HG03457 (cell line): Measurements from ENCODE around the gene MVK.

ENCODE experiments used
- ATAC-seq: cut with Tn5 transposase; IDR thresholded peaks from one replicate; pipeline ENCODE4 v1.9.1; 2021; ENCODE audit warnings: moderate number of reproducible peaks; ENCODE audit not compliant: unreplicated experiment

Gene MVK

DNA sequence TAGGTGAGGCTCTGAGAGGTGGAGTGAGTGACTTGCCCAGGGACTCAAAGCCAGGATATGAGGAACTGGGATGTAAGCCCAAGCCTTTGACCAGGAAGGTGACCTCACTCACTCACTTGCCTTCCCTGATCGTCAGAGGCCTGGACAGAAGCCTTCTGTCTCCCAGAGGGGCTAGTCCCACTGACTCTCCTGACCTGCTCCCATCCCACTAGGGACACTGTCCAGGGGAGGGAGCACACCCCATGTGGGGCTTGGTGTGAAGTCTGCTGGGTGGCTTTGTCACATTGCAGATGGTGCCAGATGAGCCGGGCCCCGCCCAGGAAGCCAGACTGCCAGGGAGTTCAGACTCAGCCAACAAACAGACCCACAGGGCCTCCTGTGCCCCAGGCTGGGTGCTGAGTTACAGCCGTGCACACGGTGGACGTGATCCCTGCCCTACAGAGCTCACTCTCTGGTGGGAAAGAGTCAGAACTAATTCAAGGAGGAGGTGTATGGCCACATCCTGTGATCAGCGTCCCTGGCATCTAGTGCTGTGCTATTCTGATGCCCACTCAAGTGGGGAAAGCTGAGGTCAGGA, 28.6 kb upstream of the MVK start:
- ATAC-seq: no peak

DNA sequence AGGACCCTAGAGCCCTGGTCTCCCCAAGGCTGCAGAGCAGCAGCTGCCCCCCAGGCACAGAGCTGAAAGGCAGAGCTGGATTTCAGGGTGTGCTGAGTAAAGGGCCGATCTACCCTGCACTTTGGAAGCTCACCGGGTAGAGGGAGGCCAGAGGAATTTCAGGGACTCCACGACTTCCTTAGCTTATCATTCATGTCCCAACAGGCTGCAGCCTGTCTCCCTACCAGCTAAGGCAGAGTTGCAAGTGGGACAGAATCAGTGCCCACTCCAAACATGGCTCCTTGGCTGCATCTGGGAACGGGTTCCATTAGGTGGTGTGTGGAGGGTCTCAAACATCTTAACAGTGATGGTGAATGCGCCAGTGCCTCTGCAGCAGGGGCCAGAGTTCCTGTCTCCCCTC, 27.8 kb upstream of the MVK start:
- no peak for ATAC-seq

DNA sequence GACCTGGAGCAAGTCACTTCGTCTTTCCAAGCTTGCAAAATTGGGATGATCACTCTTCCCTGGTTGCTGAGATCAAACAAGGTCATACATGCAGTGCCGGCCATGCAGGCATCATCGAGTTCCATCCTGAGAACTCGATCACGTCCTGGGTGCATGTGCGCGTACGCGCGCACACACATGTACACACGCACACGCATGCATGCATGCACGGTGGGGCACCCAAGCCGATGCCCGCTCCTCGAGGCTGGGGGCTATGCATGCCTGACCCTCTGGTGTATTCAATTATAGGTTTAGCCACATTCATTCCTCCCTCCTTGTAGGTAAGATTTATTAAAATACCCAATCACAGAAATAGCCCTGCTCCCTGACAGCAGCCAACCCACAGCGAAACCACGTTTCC, 26.3 kb upstream of the MVK start:
- no peak for ATAC-seq

DNA sequence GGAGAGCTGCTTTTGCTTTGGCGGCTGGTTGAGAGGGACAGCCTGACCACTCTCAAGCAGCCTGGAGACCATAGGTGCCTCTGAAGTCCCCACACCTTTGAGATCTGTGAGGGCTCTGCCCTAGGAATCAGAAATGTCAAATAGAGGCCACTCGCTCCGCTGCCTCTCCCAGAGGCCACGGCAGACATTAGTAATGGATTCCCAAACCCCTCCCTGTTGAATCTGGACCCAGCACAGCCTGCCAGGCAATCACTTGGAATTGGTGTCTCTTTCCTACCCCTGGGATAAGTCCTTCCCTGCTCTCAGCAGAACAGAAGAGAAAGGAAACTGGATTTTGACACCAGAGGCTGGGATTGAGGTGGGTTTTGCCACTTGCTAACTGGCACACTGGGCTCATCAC, 25.3 kb upstream of the MVK start:
- no peak for ATAC-seq

DNA sequence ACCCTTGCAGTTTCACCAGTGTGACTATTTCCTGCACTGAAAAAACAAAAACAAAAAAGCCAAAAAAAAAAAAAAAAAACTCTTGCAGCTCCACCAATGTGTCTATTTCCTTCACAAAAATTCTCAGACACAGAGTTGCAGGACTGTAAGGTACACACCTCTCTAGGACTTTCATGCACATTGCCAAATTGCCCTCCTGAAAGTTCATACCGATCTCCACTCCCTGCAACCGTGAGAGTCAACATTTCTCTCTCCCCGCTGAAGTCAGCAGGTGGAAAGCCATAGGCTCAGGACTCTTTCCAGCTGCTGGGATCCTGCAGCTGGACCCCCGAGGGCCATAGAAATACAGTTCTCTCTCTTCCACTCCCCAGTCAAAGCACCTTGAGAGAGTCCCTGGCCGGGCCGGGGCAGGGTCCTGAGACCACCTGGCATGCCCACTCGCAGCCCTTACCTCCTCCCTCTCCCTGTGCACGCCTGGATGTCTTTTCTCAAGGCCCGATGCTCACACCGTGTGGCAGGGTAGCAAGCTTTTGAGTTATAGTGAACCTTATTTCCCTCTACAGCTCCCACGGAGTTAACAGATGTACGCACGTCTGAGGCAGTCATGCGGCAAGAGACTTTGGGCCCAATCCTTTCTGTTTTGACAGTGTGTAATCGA, 23.9 kb upstream of the MVK start:
- ATAC-seq: no peak

DNA sequence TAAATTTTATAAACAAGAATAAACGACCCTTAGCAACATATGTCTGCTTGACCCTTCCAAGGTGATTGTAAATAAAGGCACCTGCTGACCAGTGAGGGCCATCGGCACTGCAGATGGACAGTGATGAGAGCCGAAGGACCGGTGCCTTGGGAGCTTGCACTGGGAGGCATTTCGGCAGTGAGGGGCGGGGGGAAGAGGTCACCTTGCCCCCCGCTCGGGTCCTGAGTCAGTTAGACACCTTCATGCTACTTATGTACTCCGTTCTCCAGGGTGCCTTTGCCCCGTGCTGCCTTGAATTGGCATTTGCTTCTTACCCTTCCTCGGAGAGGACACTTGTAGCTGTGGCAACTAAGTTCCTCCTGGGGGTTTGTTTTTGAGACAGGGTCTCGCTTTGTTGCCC, 23.3 kb upstream of the MVK start:
- ATAC-seq: no peak

DNA sequence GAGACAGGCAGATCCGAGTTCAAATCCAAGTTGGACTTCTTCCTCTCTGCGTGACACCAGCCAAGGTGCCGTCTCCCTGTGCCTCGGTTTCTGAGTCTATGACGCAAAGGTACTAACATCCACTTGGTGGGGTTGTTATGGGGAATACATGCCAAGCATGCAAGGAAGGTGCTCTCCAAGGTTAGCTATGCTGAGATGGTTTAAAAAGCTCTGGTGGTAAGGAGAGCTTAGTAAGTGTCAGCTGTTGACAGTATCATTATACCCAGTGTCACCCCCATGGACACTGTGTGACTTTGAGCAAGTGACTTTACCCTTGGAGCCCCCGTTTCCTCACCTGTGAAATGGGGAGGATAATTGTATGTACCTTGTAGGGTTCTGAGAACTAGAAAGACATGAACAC, 22.5 kb upstream of the MVK start:
- ATAC-seq: no peak

DNA sequence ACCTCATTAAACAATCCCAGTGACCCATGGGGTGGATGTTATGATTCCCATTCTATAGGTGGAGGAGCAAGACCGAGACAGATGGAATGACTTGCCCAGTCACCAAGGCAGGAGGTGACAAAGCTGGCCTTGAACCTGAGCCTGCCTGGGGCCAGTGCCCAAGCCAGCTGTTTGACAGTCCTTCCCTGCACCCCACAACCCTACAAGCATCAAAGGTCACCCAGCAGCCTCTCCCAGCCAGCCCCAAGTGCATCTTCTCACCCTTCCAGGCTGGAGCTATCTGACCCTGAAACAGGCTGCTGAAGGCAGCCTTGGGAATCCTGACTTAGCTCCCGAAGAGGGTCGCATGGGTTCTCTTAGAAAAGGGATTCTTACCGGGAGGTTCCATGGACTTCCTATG, 20.6 kb upstream of the MVK start:
- no peak for ATAC-seq

DNA sequence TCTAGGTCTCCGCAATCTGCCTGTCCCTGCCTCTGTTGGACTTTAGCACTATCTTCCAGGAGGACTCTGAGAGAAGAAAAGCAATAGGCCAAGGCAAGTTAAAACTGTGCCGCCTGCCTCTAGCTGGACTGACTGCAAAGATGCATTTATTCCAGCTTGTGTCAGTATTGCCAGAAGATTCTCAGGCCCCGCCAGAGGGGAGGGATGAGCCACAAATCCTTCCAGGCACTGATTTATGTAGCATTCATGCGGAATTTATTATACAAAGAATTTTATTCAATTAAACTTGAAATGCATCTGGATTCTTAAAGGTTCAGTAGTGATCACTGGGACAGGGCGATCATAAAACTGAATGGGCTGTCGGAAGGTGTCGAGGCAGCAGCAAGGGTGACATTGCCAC, 20.1 kb upstream of the MVK start:
- ATAC-seq: no peak

DNA sequence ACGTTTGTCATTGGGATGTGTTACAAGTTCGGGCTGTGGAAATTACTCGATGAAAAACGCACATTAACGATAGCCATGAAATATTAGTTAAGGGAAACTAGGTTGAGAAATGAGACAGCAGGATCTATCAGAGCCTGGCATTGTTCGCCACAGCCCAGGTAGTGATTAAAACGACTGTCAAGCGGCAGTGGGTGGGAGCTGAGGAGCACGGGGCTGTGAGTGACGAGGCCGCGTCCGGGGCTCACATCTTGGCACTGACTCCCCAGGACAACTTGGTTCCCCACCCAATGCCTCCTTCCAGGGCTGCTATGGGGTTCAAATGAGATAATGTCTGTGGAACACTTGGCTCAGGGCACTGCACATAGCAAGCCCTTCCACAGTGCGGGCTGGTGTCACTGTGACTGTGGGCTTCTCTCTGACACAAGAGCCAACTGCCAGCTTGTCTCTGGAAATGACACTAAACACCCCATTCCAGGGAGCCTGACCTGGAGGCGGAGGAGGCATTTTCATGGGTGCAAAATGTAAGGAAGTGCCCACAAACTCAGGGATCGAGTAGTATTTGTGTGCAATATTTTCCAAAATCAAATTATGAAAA, 19.6 kb upstream of the MVK start:
- ATAC-seq: no peak

DNA sequence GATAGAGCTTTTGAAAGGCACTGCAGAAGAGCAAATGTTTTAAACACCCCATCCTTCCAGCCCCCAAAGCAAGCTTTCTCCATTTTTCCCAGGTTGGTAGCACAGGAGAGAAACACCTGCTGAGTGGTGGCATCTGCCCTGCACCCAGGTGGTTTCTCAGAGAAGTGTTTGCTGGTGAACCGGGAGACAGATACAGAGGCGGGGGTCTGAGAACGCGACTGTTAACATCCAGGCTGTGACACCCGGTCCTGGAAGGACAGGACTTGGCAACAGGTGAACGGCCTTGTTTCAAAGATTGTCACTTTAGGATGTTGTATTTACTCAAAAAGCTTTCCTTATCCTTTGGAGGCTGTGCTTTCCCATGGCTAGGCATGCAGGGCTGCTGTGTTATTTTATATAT, 18.8 kb upstream of the MVK start:
- no peak for ATAC-seq

DNA sequence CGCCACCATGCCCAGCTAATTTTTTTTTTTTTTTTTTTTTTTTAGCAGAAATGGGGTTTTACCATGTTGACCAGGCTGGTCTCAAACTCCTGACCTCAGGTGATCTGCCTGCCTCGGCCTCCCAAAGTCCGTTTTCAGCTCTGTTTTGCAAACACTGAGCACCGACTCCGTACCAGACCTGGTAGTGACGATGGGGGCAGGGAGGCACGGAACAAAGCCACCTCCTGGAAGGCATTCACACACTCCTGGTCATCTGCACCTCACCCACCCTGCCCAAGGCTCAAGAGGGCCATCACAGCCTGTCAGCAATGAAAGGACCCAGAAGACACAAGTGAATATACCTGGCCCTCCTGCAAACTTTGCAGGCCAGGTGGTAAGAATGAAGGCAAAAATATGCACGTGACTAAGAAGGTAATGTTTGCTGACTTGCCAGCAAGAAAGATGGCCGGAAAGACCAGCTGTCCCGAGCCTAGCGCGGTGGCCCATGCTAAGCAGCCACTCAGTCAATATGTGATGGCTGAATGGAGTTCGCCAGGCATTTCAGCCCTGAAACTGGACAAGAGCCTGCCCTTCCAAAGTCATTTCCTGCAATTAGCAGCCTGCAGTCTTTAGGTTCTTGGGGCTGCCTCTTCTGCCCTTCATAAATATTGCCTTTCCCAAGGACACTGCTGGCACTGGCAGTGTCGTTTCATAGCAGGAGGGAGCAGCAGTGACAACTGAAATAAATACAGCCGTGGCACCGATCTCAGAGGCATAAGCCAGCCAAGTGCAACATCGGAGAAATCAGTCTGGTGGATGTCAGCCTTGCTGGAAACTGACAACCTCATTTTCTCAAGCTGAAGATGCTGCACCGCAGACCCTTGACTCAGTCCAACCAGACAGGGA, 17.9 kb upstream of the MVK start:
- ATAC-seq: no peak

DNA sequence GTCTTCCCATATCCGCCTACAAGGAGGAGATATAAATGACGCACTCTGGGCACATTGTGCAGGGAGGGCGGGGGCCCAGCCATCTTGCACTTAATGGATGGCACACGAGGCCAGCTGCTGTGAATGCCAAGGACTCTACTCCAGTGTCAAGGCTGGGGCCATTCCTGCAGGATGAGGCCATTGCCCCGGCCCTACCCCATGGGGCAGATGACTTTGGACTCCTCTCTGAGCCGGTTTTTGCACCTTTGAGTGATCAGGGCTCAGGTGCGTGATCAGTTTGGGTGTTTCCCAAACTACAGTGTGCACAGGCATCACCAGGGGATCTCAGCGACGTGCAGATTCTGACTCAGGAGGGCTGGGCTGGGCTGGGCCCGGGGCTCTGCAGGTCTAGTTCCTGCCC, 16.4 kb upstream of the MVK start:
- no peak for ATAC-seq

DNA sequence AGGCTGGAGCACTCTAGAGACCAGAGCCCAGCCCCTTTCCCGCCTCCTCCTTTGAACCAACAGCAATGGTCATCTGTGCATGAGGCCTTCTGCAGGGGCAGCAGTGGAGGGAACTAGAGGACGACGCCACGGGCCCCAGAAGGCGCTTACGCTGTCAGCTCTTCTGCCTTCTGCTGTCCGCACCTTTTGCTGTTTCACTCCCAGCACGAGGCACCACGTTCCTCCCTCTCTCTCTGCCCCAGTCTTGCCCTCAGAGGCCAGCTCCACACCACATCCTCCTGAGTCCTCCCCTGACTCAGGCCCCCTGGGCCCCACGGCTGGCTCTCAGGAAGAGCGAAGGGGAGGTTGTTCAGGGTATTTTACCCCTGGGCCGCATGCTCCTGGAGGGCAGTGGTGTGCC, 15.8 kb upstream of the MVK start:
- ATAC-seq: no peak

DNA sequence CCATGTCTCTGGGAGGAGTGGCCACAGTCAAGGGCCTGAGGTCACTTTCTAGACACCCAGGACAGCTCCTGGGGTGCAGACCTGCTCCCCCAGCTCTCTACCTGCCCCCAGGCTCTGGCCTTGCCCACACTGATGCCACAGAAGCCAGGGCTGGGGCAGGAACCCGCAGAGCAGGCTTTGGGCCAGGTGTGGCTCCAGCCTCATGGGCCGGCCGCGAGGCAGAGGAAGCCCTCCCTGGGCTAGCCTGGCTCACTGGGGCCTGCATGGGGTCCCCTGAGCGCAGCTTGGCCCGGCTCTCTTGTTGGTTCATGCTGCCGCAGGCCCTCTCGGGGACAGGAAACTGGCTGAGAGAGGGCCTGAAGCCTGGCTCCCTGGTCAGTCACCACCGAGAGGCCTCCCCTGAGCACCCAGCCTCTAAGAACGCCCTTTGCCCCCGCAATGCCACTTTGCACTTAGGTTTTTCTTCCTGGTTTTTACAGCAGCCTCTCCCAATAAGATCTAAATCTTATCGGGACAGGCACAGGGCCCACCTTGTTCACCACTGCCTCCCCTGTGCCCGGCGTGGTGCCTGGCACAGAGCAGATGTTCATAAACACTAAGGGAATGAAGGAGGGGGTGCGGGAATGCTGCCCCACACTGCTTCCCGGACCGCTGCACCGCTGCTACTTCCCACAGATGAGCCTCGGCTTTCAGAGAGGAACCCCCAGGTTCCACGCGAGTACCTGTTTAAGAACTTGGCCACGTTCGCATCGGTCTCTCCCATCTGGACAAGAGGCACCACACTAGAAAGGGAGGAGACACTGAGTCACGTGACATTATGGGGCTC, 15.0 kb upstream of the MVK start:
- ATAC-seq: no peak

DNA sequence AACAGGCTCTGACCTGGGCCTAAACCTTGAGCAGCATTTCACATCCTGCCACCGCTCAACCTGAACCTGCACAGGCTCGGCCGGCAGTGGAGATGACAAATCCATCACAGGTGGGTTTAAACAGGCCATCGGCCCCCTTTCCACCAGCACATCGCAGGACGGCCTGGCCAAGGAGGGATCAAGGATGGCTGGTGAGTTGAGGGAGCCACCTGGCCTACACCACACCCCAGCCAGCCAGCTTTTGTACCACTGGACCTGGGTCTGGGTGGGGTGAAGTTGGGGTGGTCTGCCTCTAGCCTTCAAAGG, 14.4 kb upstream of the MVK start:
- ATAC-seq: no peak

DNA sequence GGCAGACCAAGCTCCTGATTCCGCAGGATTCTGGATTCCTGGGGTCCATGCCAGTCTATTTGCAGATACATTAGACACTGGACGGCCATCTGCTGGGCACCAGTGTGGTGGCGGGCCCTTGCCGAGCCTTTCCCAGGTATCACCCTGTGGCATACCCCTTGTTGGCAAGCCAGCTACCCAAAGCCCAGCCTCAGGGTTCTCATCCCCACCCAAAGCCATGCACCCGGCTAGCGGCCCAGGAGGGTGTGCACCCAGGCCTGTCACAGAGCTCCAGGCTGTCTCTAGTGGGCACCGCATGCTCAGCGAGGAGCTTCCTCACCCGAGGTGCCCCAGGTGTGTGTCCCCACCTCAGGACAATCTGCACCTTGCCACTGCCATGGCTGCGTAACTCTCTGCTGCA, 14.0 kb upstream of the MVK start:
- ATAC-seq: no peak

DNA sequence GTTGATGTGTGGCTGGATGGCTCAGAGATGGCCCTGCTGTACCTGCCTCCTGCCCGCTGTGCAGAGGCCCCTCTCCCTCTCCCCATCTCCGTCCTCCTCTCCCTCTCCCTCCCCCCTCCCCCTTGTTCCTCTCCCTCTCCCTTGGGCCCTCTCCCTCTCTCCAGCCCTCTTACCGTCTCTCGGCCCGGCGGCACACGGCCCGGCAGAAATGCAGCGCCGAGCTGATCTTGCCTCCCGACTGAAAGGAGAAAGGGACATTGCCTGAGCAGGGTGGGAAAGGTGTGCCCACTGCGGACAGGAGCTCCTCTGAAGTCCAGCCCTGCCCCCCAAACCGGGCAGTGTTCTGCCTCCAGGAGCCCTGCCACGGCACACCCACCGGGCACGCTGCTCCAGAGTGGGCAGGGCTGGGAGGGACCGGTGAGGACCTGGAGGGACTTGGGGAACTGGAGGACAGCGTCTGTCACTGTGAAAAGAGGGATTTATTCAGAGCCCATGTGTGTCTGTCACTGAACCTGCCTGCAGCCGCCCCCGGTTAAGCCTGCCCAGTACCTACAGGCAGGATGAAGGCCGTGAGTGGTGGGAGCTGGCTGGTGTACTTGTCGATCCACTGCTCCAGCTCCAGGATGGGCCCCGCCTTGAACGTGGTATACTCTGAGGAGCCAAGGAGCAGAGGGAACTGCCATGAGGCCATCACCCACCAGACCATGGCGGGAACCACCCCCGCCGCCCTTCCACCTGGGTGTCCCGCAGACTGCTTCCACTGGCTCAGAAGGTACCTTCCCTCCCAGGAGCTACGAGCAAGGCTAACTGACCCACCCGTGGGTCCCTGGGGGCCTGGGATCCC, 12.5 kb upstream of the MVK start:
- ATAC-seq: no peak

DNA sequence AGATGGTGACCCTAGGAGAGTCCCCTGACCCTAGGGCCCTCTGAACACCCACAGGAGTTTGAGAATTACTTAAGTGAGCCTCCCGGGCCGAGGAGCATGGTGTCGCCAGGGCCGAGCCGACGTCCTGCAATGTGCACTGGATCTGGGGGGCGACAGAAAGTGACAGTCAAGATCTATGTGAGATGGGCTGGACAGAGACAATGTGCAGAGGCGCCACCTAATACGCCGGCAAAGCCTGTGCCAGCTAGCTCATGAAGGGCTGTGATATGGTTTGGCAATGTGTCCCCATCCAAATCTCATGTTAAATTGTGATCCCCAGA, 11.9 kb upstream of the MVK start:
- no peak for ATAC-seq

DNA sequence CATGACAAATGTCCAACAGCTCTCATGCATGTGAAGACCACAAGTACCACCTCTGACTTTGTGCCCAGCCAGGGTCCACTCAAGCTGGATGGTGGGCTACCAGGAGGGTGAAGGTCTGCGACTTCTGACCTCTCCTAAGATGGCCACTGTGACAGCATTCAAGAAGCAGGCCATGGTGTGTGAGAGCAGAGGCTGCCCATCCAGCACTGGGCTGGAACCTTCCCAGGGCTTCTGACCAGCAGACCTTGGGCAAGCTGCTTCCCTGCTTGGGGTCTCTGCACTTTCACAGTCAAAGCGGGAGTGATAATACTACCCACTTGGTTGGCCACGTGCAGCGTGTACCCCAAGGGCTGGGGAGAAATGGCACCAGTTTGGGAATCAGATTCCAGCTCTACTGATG, 10.7 kb upstream of the MVK start:
- ATAC-seq: no peak
